HG03575 (cell line): ENCODE measurements around the gene SDR42E2.
"Not testable (repeated sequence)": the region's sequence is repeated elsewhere in the genome, so short reads cannot be mapped to it uniquely, and the experiment has no call there.

Experiments
- ATAC-seq: cut with Tn5 transposase; IDR thresholded peaks from one replicate; pipeline ENCODE4 v1.9.1; 2021; ENCODE audit not compliant: unreplicated experiment, insufficient number of reproducible peaks, low FRiP score; ENCODE audit errors: extremely low read depth

Gene SDR42E2

DNA sequence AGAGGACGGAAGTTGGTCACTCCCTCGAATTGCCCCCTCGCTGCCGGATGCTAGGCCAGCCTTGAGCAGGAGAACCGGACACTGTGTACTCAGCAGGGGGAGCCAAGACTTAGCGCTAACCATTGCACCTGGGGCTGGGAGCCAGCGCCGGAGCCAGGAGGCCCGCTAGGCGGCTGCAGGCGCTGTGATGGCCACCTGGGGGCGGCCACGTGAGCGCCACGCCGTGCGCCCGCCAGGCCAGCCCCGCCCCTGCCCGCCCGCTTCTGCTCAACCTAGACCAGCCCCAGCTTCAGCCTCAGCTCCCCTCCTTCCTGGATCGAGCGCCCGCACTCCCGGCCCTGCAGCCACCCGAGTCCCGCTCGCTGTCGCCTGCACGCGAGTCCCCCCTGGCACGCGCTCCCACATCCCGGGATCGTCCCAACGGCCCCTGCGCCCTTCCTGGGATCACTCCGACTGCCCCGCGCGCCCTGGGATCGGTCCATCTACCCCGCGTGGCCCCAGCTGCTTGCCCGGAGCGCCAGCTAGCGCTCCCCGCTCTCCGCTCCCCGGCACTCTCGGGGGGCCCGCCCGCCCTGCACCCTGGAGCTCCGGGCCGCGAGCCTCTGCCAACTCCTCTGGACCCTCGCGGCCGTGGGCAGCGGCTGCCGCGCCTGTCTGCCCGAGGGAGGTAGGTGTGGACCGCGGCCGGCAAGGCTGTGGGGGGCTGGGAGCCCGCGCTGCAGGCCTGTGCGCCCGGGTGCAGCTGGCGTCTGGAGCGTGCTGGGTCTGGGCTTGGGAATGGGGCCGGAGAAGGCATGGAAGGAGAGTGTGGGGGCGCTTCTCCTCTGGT, 43.9 kb downstream of the SDR42E2 start, which contains the start of gene EEF2K:
Gene EEF2K, plus strand, starts transcription at position 266 of the 829 bp plus-strand sequence. CDS start 19,452 bp downstream, outside the sequence.
- peak; percentile 40 for ATAC-seq

DNA sequence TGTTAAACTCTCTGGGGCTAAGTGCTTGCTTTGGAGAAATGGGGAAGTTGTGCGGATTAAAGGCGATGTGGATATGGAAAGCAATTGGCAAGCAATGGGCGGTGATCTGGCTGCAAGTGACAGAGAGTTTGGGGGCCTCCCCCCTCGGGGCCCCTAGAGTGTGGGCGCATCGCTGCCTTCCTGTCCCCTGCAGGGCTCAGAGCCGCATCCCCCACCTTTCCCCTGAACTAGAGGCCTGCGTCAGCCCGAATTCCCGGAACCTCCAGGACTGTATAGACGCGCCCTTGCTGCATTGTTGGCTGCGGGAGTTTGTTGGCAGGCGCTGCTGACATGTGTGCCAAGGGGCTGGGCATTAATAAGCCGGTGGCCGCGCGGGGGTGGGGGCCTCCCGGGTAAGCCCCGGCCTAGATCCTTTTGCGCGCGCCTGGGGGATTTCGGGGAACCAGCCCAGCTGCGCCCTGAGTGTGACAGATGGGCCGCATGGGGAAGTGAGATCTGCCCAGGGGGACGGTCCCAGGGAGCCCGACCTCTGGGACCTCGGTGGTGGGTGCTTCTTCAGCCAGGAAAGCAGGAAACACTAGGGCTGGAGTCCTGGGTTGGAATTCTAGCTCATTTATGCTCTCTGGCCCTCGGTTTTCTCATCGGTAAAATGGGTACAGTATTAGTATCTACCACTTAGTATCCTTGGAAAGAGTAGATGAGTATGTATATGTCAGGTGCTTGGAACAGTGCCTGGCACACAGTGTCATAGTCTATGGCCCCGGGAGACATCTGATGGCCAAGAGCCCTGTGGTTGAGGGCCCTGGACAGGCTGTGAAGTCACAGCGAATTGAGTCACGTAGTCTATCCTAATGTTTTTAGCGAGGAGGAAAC, 44.8 kb downstream of the SDR42E2 start:
- ATAC-seq, result no peak

- ATAC-seq, result no peak
Measured at GRCh38 chr16:22207715-22208360, 45.5 kb downstream of the SDR42E2 start.

GRCh38 chr16:22210285-22210684, 48.0 kb downstream of the SDR42E2 start:
- no peak for ATAC-seq

DNA sequence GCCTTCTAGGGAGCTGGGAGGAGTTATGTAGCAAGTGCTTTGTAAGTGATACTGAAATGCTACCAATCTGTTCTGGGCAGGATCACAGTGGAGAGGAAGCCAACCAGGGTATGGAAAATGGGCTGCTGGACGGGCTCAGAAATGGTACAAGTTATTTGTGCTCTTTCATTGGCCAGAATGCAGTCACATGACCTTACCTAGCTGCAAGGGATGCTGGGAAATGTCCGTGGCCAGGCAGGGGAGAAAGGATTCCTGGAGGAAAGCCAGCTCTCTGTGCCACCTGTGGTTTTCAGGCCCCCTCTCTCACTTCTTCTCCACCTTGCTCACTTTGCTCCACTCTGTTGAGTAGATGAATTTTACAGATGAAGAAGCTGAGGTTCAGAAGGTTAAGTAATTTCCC, 48.5 kb downstream of the SDR42E2 start:
- ATAC-seq, result no peak

DNA sequence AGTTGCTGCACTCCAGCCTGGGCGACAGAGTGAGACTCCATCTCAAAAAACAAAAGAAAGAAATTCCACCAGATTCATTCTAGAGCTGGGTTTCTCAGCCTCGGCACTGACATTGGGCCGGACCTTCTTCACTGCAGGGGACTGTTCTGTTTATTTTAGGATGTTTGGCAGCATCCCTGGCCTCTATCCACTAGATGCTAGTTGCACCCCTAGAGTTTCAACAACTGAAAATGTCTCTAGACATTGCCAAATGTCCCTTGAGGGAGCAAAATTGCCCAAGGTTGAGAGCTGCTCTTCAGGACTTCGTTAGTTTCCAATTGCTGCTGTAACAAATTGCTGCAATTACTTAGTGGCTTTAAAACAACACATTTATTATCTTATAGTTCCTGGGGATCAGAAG, 50.9 kb downstream of the SDR42E2 start:
- ATAC-seq, result no peak

DNA sequence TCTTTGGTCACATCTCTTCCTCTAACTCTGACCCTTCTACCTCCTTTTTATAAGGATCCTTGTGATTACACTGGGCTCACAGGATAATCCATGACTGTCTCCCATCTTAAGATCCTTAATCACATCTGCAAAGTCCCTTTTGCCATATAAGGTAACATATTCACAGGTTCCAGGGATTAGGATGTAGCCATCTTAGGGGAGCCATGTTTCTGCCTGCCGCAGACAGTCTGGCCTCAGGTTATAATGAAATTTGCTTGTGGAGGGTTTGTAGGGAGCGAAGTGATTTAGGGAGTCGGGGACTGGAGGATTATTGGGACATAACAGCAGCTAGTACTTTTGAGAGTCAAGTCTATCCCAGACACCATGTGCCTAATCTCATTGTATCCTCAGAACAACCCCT, 51.5 kb downstream of the SDR42E2 start:
- no peak for ATAC-seq

DNA sequence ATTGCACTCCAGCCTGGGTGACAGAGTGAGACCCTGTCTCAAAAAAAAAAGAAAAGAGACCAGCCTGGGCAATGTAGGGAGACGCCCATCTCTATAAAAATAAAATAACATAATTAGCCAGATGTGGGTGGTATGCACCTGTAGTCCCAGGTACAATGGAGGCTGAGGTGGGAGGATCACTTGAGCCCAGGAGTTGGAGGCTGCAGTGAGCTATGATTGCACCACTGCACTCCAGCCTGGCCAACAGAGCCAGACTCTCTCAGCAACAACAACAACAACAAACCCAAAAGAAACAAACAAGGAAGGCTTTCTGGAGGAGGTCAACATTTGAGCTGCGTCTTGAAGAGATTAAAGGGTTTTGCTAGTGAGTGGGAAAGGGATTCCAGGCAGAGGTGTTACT, 52.1 kb downstream of the SDR42E2 start:
- no peak for ATAC-seq

DNA sequence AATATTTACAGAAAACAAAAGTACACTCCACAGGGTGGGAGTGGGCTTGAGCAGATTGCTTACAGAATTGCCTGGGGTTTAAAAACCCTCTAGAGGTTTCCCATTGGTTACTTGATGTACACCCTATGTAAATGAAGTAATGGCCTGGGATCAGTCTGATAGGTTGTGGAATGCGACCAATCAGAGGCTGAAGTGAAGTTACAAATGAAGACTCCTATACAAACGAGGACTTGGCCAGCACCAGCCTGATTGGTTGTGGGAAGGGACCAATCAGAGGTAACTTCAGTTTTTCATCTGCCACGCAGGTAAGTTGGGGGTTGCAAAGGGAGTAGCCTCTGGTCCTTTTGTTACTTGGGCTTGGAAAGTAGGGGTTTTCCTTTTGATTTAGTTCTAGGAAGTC, 52.6 kb downstream of the SDR42E2 start:
- no peak for ATAC-seq

GRCh38 chr16:22216191-22216831, 54.0 kb downstream of the SDR42E2 start:
- no peak for ATAC-seq

DNA sequence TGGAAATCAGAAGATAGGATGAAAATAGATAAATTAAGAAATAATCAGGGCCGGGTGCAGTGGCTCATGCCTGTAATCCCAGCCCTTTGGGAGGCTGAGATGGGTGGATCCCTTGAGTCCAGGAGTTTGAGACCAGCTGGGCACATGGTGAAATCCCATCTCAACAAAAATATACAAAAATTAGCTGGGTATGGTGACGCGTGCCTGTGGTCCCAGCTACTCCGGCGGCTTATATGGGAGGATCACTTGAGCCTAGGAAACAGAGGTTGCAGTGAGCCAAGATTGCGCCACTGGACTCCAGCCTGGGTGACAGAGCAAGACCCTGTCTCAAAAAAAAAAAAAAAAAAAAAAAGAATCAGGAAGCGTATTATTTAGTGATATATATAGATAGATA, 54.5 kb downstream of the SDR42E2 start:
- not testable (repeated sequence) for ATAC-seq

- no peak for ATAC-seq
Measured at GRCh38 chr16:22217890-22218730, 55.8 kb downstream of the SDR42E2 start.

DNA sequence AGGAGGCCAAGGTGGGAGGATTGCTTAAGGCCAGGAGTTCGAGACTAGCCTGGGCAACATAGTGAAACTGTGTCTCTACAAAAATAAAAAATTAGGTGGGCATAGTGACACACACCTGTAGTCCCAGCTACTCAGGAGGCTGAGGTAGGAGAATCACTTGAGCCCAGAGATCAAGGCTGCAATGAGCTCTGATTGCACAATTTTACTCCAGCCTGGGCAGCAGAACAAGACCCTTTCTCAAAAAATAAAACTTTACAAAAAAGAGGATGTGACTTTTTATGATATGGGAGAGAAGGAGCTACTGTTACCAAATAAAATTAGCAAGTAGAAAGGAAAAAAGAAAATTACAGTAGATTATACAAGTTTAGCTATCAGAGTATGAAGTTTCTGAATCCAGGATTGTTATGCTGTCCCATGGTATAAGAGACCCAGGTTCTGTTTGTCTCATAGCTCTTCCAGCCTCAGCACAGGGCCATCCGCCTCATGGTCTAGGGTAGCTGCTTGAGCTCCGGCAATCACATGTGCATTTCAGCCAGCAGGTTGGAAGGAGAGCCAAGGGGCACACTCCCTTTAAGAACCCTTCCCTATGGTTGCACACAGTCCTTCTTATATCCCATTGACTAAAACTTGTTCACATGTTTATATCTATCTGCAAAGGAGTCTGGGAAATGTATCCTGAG, 57.2 kb downstream of the SDR42E2 start:
- ATAC-seq, result no peak

DNA sequence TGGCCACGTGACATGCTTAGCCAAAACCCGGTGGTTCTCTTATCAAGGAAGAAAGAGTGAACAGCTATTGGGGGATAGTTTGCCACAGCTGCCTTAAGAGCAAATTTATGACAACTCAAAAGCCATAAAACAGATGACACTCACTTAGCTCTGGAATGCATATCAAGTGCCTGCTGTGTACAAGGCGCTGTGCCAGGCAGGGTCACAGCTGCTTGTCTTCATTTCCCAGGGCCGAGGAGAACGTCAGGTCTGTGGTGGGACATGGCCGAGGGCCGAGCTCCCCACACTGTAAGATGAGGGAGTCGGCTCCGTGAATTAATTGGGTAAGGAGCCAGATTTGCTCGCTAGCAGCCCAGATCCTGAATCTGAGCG, 57.7 kb downstream of the SDR42E2 start:
- no peak for ATAC-seq

DNA sequence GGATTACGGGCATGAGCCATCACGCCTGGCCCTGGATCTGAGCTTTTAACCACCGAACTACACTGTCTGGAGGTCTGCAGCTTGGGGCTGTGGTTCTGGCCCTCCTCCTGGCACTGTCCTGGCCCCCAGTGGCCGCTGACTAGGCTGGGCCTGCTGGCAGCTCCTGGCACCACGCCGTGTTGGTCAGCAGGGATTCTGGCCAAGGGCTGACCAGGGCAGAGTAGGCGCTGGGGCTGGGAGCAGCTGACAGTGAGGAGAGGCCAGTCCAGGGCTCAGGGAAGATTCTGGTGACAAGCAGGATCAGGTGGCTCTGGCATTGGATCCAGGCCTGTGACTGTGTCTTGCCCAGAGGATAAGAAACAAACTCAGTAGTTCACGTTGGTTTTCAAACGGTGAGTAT, 58.4 kb downstream of the SDR42E2 start:
- no peak for ATAC-seq

DNA sequence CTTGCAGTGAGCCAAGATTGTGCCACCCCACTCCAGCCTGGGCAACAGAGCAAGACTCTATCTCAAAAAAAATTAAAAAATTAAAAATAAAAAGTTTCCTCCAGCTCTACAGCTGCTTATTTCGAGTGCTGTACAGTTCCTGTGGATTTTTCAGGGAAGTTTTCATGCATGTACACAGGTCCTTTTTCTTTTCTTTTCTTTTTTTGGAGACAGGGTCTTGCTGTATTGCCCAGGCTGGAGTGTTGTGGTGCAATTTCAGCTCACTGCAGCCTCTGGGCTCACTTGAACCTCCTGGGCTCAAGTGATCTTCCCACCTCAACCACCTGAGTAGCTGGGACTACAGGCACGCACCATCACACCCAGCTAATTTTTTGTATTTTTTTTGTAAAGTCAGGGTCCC, 59.7 kb downstream of the SDR42E2 start:
- ATAC-seq, result no peak

DNA sequence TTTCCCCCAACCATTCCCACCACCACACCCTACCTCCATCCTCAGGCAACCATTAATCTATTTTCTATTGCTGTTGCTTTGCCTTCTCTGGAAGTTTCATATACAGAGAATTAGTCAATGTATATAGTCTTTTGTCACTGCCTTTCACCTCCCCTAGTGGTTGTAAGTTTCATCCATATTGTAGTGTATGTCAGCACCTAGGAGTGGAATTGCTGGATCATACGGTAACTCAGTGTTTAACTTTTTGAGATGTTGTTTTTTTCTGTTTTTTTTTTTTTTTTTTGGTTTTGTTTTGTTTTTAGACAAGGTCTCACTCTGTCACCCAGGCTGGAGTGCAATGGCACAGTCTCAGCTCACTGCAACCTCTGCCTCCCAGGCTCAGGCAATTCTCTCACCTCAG, 60.7 kb downstream of the SDR42E2 start:
- ATAC-seq, result no peak

DNA sequence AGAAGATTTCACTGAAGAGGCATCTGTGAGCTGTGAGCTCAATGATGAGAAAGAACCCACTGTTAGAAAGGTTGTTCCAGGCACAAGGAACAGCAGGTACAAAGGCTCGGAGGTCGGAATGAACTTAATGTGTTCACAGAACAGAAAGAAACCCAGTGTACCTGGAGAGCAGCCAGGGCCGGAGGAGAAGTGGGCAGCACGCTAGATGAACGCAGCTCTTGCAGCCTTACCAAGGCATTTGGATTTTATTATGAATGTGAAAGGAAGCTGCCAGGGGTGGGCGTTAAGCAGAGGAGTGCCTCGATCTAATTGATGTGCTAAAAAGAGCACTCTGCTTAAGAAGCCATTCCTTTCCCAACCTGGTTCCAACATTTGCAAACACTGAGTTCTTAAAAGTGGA, 62.8 kb downstream of the SDR42E2 start:
- ATAC-seq, result no peak
